Loucy (cell line): ENCODE results near the gene ZNF318.

Experiments
- EZH2phosphoT487 ChIP-seq: fragments of 200-600 bp; IDR thresholded peaks from 2 replicates; pipeline ENCODE4 v1.6.1; 2018; ENCODE audit warnings: antibody characterized with exemption, mild to moderate bottlenecking, moderate library complexity, borderline replicate concordance
- TF ChIP-seq, protein P1 (sequence below): fragments of 200-600 bp; sonication (generic); conservative IDR thresholded peaks from 2 replicates; pipeline ENCODE4 v1.5.1; 2014; ENCODE audit warnings: mild to moderate bottlenecking, antibody characterized with exemption, low read length

GRCh38 chr6:43295456-43295855, 74.0 kb downstream of the ZNF318 start:
- TF ChIP-seq, protein P1, sequence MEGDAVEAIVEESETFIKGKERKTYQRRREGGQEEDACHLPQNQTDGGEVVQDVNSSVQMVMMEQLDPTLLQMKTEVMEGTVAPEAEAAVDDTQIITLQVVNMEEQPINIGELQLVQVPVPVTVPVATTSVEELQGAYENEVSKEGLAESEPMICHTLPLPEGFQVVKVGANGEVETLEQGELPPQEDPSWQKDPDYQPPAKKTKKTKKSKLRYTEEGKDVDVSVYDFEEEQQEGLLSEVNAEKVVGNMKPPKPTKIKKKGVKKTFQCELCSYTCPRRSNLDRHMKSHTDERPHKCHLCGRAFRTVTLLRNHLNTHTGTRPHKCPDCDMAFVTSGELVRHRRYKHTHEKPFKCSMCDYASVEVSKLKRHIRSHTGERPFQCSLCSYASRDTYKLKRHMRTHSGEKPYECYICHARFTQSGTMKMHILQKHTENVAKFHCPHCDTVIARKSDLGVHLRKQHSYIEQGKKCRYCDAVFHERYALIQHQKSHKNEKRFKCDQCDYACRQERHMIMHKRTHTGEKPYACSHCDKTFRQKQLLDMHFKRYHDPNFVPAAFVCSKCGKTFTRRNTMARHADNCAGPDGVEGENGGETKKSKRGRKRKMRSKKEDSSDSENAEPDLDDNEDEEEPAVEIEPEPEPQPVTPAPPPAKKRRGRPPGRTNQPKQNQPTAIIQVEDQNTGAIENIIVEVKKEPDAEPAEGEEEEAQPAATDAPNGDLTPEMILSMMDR = no peak
- no peak for TF ChIP-seq EZH2phosphoT487
